Activated naive CD4-positive, alpha-beta T cell treated with anti-CD3 and anti-CD28 coated beads for 36 hours (primary cell): ENCODE results near the gene FRMD4A. TPM values are rescaled to one million over a fixed set of nuclear protein-coding genes. Genes with fewer than 3 reads are reported as not detected.
"Not testable (repeated sequence)": the region's sequence is repeated elsewhere in the genome, so short reads cannot be mapped to it uniquely, and the experiment has no call there.

ENCODE experiments used
- CTCF ChIA-PET: fragments of 350-600 bp; sonication (Branson Sonifier 250); formaldehyde crosslinking; loops from one replicate; lab custom pipeline; 2021; ENCODE audit warnings: antibody characterized with exemption; lab: Charles Lee
- DNase-seq: peaks from one replicate; pipeline ENCODE4 v3.0.0-alpha.2; 2020
- H3K27ac Mint-ChIP-seq: one replicate; pipeline ENCODE4 v1.8.0; 2021; ENCODE audit warnings: mild to moderate bottlenecking, mixed read lengths
- H3K27me3 Mint-ChIP-seq: one replicate; pipeline ENCODE4 v1.8.0; 2021; ENCODE audit warnings: low read depth, mixed read lengths
- H3K36me3 Mint-ChIP-seq: one replicate; pipeline ENCODE4 v1.8.0; 2021; ENCODE audit warnings: low read depth, mixed read lengths
- H3K4me1 Mint-ChIP-seq: one replicate; pipeline ENCODE4 v1.8.0; 2021; ENCODE audit warnings: low read depth, mixed read lengths
- H3K4me3 Mint-ChIP-seq: one replicate; pipeline ENCODE4 v1.8.0; 2021; ENCODE audit warnings: mild to moderate bottlenecking, moderate library complexity, mixed read lengths
- H3K9me3 Mint-ChIP-seq: one replicate; pipeline ENCODE4 v1.8.0; 2021; ENCODE audit warnings: mixed read lengths
- intact Hi-C: fragments of 100-400 bp; cut with micrococcal nuclease; formaldehyde crosslinking; loops from one replicate; pipeline ENCODE4 v1.15.1; 2023
- total RNA-seq, 2 experiments: library from RNA; stranded (reverse); gene quantifications; one replicate each; pipeline ENCODE4 v1.2.3, GENCODE V29; 2021

The FRMD4A gene
- total RNA-seq, 2 experiments from 2014 or later: 0.69 to 1.1 TPM

GRCh38 chr10:13867822-13868221 lies 462.9 kb downstream of the FRMD4A start:
- intact Hi-C loops: no loop called here
- H3K4me1 Mint-ChIP-seq: peaks cover 13% of the 10 kb centered on the region
- no peaks in the 10 kb centered on the region for H3K9me3 Mint-ChIP-seq
- no peaks in the 10 kb centered on the region for H3K36me3 Mint-ChIP-seq
- no peak overlapping the region for H3K27ac Mint-ChIP-seq
- H3K27me3 Mint-ChIP-seq: no peaks in the 10 kb centered on the region
- DNase-seq: no peak
- H3K4me3 Mint-ChIP-seq: no peak overlapping the region
- CTCF ChIA-PET: no interaction called here

- no peak for DNase-seq
- CTCF ChIA-PET: interaction anchor here (0.5 kb wide), 1 partner anchor 68 kb away, joined by 3 read pairs; no protein-coding TSS in a partner anchor
- no peak overlapping the region for H3K27ac Mint-ChIP-seq
- intact Hi-C loops: no loop called here
- H3K4me1 Mint-ChIP-seq: peaks cover 20% of the 10 kb centered on the region
- no peak overlapping the region for H3K4me3 Mint-ChIP-seq
- no peaks in the 10 kb centered on the region for H3K36me3 Mint-ChIP-seq
- no peaks in the 10 kb centered on the region for H3K9me3 Mint-ChIP-seq
- H3K27me3 Mint-ChIP-seq: no peaks in the 10 kb centered on the region
These were observed 464.8 kb downstream of the FRMD4A start for GRCh38 chr10:13865758-13866491.

GRCh38 chr10:13865220-13865619 lies 465.5 kb downstream of the FRMD4A start:
- DNase-seq, H3K27ac Mint-ChIP-seq, H3K27me3 Mint-ChIP-seq, H3K9me3 Mint-ChIP-seq, H3K4me3 Mint-ChIP-seq, H3K36me3 Mint-ChIP-seq, intact Hi-C loops: not testable (repeated sequence)
- H3K4me1 Mint-ChIP-seq: peaks cover 20% of the 10 kb centered on the region
- CTCF ChIA-PET: interaction anchor here (0.5 kb wide), 1 partner anchor 68 kb away, joined by 3 read pairs; no protein-coding TSS in a partner anchor

DNA sequence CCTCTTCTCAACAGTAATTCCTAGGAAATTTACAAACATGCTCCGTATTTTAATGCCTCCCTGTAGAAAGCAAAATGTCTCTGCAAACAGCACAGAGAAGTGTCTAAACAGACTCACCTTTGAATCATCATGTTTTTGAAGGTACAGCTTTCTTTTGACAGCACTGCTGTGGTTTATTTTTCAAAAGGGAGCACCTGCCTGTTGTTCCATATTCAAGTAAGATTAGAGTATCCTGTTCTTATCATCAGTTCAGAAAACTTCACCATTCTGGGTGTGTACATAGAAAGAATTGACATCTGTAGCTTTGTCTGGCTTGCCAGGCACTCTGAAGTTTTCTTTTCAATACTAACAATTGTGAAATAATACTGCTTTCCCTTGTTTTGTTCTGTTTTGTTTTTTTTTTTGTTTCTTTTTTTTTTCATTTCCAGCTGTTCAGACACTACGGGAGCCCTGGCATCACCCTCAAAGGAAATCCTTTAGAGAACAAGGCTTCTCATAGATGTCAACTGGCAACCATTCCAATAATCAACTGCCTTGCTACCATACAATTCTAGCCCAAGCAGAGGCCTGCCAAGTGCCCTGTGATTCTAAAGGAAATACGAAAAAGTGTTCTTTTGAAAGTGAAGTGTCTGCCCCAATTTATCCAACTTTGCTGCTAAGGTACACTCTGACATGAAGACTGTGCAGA lies 468.0 kb downstream of the FRMD4A start:
- intact Hi-C loops: no loop called here
- Mint-ChIP-seq H3K4me3 (no peak overlapping the region), H3K27ac (no peak overlapping the region), H3K27me3 (no peaks in the 10 kb centered on the region), H3K4me1 (peaks cover 16% of the 10 kb centered on the region), H3K9me3 (no peaks in the 10 kb centered on the region), H3K36me3 (no peaks in the 10 kb centered on the region)
- no peak for DNase-seq
- CTCF ChIA-PET: interaction anchor here (1.2 kb wide), 1 partner anchor 334 kb away, joined by 3 read pairs; no protein-coding TSS in a partner anchor

DNA sequence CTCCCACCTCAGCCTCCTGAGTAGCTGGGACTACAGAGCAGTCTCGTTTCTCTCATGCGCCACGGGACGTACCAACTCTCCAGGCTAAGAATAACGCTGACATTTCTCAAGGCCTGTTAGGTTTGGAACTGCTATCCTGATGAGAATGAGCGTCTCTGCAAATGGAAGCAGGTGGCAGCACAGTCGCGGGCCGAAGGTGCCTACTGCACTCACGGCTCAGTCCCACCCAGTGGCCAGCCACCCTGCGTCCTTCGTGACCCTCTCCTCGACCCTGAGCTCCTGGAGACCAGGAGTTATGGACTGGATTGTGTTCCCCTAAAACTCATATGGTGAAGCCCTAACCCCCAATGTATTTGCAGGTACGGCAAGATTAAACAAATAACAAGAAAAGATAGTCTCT lies 469.8 kb downstream of the FRMD4A start:
- DNase-seq: no peak
- CTCF ChIA-PET: interaction anchor here (1.3 kb wide), 1 partner anchor 9 kb away, joined by 3 read pairs; no protein-coding TSS in a partner anchor

DNA sequence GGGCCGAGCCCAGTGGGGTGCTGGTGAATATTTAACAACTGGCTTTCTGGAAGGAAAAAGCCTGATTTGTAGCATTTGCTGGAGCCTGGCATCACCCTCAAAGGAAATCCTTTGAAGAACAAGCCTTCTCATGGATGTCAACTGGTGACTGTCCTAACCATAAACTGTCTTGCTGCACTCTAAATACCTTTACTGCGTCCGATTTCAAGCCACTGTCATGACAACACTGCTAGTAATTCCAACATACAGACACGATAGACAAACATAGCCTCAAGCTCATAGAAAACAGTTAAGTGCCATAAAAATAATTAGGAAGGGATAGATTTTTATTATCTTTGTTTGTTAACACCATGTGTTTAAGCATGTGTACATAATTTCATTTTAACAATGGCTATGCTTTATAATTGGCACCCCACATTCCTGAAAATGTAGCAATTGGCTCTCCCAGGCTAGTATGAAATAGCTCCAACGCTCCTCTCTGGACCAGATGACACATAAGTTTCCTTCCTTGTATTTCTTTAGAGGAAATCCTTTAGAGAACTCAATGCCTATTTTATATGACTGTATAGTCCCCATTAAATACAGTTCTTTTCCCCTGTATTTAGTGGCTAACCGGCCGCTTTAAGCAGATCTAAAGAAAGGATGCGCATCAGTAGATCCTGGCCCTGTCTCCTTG lies 470.6 kb downstream of the FRMD4A start:
- no peak overlapping the region for H3K27ac Mint-ChIP-seq
- DNase-seq: no peak
- no peaks in the 10 kb centered on the region for H3K27me3 Mint-ChIP-seq
- no peaks in the 10 kb centered on the region for H3K9me3 Mint-ChIP-seq
- no peaks in the 10 kb centered on the region for H3K36me3 Mint-ChIP-seq
- H3K4me3 Mint-ChIP-seq: no peak overlapping the region
- intact Hi-C loops: no loop called here
- CTCF ChIA-PET: interaction anchor here (1.3 kb wide), 1 partner anchor 10 kb away, joined by 3 read pairs; no protein-coding TSS in a partner anchor
- H3K4me1 Mint-ChIP-seq: peaks cover 16% of the 10 kb centered on the region

More for the DNA sequence above, 469.8 kb downstream of the FRMD4A start:
- no peaks in the 10 kb centered on the region for H3K27me3 Mint-ChIP-seq
- peaks cover 16% of the 10 kb centered on the region for H3K4me1 Mint-ChIP-seq
- no peak overlapping the region for H3K4me3 Mint-ChIP-seq
- H3K36me3 Mint-ChIP-seq: no peaks in the 10 kb centered on the region
- H3K27ac Mint-ChIP-seq: no peak overlapping the region
- H3K9me3 Mint-ChIP-seq: no peaks in the 10 kb centered on the region
- intact Hi-C loops: no loop called here

GRCh38 chr10:13858709-13859108 lies 472.0 kb downstream of the FRMD4A start:
- Mint-ChIP-seq H3K27me3 (no peaks in the 10 kb centered on the region), H3K4me3 (no peak overlapping the region), H3K9me3 (no peaks in the 10 kb centered on the region), H3K27ac (no peak overlapping the region), H3K4me1 (peaks cover 17% of the 10 kb centered on the region), H3K36me3 (no peaks in the 10 kb centered on the region)
- CTCF ChIA-PET: interaction anchor here (0.5 kb wide), 1 partner anchor 268 kb away, joined by 5 read pairs; no protein-coding TSS in a partner anchor
- DNase-seq: no peak
- intact Hi-C loops: no loop called here

DNA sequence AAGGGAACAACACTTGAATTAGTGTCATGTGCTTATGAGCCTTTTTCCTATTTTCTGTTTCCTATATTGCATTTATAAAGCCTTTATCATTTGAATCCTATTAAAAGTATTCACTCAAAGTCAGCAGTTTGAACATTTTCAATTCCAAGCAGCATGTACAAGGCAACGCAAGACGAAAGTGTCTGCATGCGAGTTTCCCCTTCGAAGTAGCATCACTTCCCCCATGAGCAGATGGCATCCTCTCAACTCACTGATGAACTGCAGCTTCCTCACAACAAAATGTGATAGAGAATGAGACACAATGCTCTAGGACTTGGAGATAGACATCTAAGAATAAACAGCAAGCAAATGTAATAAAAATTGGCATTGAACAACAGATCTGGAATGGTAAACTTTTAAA lies 473.3 kb downstream of the FRMD4A start:
- Mint-ChIP-seq H3K4me1 (peaks cover 13% of the 10 kb centered on the region), H3K27ac (no peak overlapping the region), H3K27me3 (no peaks in the 10 kb centered on the region), H3K9me3 (no peaks in the 10 kb centered on the region), H3K36me3 (no peaks in the 10 kb centered on the region), H3K4me3 (no peak overlapping the region)
- DNase-seq: no peak
- intact Hi-C loops: no loop called here
- CTCF ChIA-PET: no interaction called here

DNA sequence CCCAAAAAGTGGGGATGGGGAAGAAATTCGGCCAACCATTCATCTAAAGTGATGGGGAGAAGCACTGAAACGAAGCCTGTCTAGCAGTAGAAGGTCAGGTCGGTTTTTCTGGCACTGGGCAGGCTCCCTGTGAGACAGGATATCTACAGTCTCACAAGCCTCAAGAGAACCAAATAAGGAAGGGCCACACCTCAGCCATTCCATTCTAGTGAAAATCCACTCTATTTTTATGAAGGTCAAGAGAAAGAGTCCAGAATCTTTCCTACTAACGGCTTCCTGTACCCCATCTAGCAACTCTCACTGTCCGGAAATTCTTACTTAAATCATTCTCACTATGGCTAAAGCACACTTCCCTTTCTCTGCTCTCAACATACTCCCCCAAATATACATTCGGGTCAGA lies 476.9 kb downstream of the FRMD4A start:
- CTCF ChIA-PET: no interaction called here
- no peaks in the 10 kb centered on the region for H3K27me3 Mint-ChIP-seq
- intact Hi-C loops: no loop called here
- H3K9me3 Mint-ChIP-seq: no peaks in the 10 kb centered on the region
- no peaks in the 10 kb centered on the region for H3K36me3 Mint-ChIP-seq
- H3K4me3 Mint-ChIP-seq: no peak overlapping the region
- no peak overlapping the region for H3K27ac Mint-ChIP-seq
- DNase-seq: no peak
- peaks cover 6% of the 10 kb centered on the region for H3K4me1 Mint-ChIP-seq

- CTCF ChIA-PET: no interaction called here
- Mint-ChIP-seq H3K9me3 (no peaks in the 10 kb centered on the region), H3K27ac (no peak overlapping the region), H3K4me1 (peaks cover 9% of the 10 kb centered on the region), H3K36me3 (no peaks in the 10 kb centered on the region), H3K4me3 (no peak overlapping the region), H3K27me3 (no peaks in the 10 kb centered on the region)
- intact Hi-C loops: no loop called here
- no peak for DNase-seq
These were observed 477.9 kb downstream of the FRMD4A start for GRCh38 chr10:13852872-13853271.

DNA sequence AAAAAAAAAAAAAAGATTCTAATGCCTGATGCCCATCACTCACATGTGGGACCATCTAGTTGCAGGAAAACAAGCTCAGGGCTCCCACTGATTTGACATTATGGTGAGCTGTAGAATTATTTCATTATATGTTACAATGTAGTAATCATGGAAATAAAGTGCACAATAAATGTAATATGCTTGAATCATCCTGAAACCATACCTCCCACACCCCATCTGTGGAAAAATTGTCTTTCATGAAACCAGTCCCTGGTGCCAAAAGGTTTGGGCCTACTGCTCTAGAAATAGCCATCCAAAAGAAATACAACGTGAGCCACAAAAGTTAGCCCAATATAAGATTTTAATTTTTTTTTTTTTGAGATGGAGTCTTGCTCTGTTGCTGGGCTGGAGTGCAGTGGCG lies 478.8 kb downstream of the FRMD4A start:
- CTCF ChIA-PET: interaction anchor here (0.5 to 0.8 kb wide), 2 partner anchors 63 to 211 kb away, joined by 4 to 8 read pairs; no protein-coding TSS in a partner anchor
- intact Hi-C loops: no loop called here
- H3K27me3 Mint-ChIP-seq: peaks cover 2% of the 10 kb centered on the region
- no peak overlapping the region for H3K4me3 Mint-ChIP-seq
- H3K36me3 Mint-ChIP-seq: no peaks in the 10 kb centered on the region
- peaks cover 18% of the 10 kb centered on the region for H3K4me1 Mint-ChIP-seq
- no peaks in the 10 kb centered on the region for H3K9me3 Mint-ChIP-seq
- H3K27ac Mint-ChIP-seq: no peak overlapping the region
- no peak for DNase-seq
